HCT116 (cell line): ENCODE measurements around the gene CCSER1.

Source experiments
- CEBPB ChIP-seq: IDR thresholded peaks from 2 replicates; pipeline ENCODE4 v1.6.1; 2012; ENCODE audit warnings: low read depth
- ELF1 ChIP-seq: IDR thresholded peaks from 2 replicates; pipeline ENCODE4 v1.6.1; 2012; ENCODE audit warnings: low read depth, borderline replicate concordance
- EZH2phosphoT487 ChIP-seq: fragments of 200-600 bp; IDR thresholded peaks from 2 replicates; pipeline ENCODE4 v1.6.1; 2018; ENCODE audit warnings: antibody characterized with exemption, borderline replicate concordance
- POLR2A ChIP-seq: IDR thresholded peaks from 2 replicates; pipeline ENCODE4 v1.7.0; 2011; ENCODE audit warnings: borderline replicate concordance; ENCODE audit not compliant: insufficient read depth, insufficient read length; ENCODE audit errors: extremely low read depth
- POLR2AphosphoS5 ChIP-seq: IDR thresholded peaks from 2 replicates; pipeline ENCODE4 v1.6.1; 2011; ENCODE audit warnings: mild to moderate bottlenecking, low read depth, low read length, moderate library complexity
- RAD21 ChIP-seq: IDR thresholded peaks from 2 replicates; pipeline ENCODE4 v1.6.1; 2012; ENCODE audit warnings: low read depth, mild to moderate bottlenecking
- TCF7L2 ChIP-seq: IDR thresholded peaks from 2 replicates; pipeline ENCODE4 v1.7.0; 2011; ENCODE audit warnings: borderline replicate concordance, inconsistent platforms; ENCODE audit not compliant: insufficient read depth, insufficient read length; ENCODE audit errors: extremely low read depth
- ZFX ChIP-seq: fragments of 450-650 bp; IDR thresholded peaks from 2 replicates; pipeline ENCODE4 v1.6.1; 2017
- TF ChIP-seq, protein P1 (sequence below), 3 experiments: fragments of 200-600 bp in 1 of 3; sonication (generic) in 1 of 3; IDR thresholded peaks in 2 of 3; conservative IDR thresholded peaks in 1 of 3; 2 replicates each; pipeline ENCODE4 v1.5.1; 2012 to 2017; ENCODE audit warnings: low read depth in 2 of 3, low read length in 2 of 3, antibody characterized with exemption in 1 of 3, borderline replicate concordance in 1 of 3, control low read depth in 1 of 3, mild to moderate bottlenecking in 1 of 3, mixed read lengths in 1 of 3, mixed run types in 1 of 3, moderate library complexity in 1 of 3; ENCODE audit not compliant: insufficient read depth in 1 of 3
- TF ChIP-seq, protein P2 (sequence below): IDR thresholded peaks from 2 replicates; pipeline ENCODE4 v1.6.1; 2011; ENCODE audit warnings: mild to moderate bottlenecking, low read length, moderate library complexity; ENCODE audit not compliant: insufficient replicate concordance; ENCODE audit errors: extremely low read depth
- TF ChIP-seq, protein P3 (sequence below): IDR thresholded peaks from 2 replicates; pipeline ENCODE4 v1.6.1; 2012; ENCODE audit warnings: low read depth

DNA sequence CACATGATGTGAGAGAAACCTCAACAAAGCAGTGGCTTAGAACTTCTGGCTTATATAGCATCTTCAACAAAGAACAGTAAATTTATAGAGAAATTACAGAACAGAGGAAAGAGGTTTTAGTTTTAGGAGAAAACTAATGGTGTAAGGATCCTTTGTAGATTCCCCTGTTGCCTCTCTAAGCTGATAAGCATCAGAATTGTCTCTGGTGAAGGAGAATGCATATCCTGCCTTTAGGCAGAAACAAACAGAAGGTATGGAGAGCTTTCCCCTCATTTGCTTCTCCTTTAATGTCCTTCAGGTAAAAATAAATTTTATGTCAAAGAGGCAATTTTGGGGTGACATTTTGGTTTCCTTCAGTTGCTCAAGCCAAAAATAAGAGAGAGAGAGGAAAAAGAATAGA lies 625.9 kb downstream of the CCSER1 start:
- TF ChIP-seq RAD21 (no peak), POLR2A (no peak), EZH2phosphoT487 (no peak), POLR2AphosphoS5 (no peak), ELF1 (no peak), TCF7L2 (no peak), ZFX (no peak), CEBPB (no peak)
- TF ChIP-seq, protein P1, sequence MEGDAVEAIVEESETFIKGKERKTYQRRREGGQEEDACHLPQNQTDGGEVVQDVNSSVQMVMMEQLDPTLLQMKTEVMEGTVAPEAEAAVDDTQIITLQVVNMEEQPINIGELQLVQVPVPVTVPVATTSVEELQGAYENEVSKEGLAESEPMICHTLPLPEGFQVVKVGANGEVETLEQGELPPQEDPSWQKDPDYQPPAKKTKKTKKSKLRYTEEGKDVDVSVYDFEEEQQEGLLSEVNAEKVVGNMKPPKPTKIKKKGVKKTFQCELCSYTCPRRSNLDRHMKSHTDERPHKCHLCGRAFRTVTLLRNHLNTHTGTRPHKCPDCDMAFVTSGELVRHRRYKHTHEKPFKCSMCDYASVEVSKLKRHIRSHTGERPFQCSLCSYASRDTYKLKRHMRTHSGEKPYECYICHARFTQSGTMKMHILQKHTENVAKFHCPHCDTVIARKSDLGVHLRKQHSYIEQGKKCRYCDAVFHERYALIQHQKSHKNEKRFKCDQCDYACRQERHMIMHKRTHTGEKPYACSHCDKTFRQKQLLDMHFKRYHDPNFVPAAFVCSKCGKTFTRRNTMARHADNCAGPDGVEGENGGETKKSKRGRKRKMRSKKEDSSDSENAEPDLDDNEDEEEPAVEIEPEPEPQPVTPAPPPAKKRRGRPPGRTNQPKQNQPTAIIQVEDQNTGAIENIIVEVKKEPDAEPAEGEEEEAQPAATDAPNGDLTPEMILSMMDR (IDR thresholded peaks at IDR 0.05 in 2 of 3, conservative IDR thresholded peaks at IDR 0.05 in 1 of 3; ENCODE audit: borderline replicate concordance in 1 of 3, insufficient read depth in 1 of 3, low read depth in 2 of 3, low read length in 2 of 3) = no peak
- TF ChIP-seq, protein P2, sequence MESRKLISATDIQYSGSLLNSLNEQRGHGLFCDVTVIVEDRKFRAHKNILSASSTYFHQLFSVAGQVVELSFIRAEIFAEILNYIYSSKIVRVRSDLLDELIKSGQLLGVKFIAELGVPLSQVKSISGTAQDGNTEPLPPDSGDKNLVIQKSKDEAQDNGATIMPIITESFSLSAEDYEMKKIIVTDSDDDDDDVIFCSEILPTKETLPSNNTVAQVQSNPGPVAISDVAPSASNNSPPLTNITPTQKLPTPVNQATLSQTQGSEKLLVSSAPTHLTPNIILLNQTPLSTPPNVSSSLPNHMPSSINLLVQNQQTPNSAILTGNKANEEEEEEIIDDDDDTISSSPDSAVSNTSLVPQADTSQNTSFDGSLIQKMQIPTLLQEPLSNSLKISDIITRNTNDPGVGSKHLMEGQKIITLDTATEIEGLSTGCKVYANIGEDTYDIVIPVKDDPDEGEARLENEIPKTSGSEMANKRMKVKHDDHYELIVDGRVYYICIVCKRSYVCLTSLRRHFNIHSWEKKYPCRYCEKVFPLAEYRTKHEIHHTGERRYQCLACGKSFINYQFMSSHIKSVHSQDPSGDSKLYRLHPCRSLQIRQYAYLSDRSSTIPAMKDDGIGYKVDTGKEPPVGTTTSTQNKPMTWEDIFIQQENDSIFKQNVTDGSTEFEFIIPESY = no peak
- TF ChIP-seq, protein P3, sequence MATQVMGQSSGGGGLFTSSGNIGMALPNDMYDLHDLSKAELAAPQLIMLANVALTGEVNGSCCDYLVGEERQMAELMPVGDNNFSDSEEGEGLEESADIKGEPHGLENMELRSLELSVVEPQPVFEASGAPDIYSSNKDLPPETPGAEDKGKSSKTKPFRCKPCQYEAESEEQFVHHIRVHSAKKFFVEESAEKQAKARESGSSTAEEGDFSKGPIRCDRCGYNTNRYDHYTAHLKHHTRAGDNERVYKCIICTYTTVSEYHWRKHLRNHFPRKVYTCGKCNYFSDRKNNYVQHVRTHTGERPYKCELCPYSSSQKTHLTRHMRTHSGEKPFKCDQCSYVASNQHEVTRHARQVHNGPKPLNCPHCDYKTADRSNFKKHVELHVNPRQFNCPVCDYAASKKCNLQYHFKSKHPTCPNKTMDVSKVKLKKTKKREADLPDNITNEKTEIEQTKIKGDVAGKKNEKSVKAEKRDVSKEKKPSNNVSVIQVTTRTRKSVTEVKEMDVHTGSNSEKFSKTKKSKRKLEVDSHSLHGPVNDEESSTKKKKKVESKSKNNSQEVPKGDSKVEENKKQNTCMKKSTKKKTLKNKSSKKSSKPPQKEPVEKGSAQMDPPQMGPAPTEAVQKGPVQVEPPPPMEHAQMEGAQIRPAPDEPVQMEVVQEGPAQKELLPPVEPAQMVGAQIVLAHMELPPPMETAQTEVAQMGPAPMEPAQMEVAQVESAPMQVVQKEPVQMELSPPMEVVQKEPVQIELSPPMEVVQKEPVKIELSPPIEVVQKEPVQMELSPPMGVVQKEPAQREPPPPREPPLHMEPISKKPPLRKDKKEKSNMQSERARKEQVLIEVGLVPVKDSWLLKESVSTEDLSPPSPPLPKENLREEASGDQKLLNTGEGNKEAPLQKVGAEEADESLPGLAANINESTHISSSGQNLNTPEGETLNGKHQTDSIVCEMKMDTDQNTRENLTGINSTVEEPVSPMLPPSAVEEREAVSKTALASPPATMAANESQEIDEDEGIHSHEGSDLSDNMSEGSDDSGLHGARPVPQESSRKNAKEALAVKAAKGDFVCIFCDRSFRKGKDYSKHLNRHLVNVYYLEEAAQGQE = no peak
